Left lung (tissue), 10 donors: ENCODE data around the gene SPRY4. TPM values are rescaled to one million over a fixed set of nuclear protein-coding genes. Genes with fewer than 3 reads are reported as not detected.

Source experiments
- ATAC-seq: fragments of 200-7000 bp; cut with Tn5 transposase; one replicate; pipeline ENCODE4 v1.9.1; 2020; ENCODE audit warnings: moderate library complexity
- DNase-seq, 4 donors: peaks; one replicate each; pipeline ENCODE4 v3.0.0-alpha.2; 2013 to 2020
- H3K27ac ChIP-seq, 2 donors: fragments of 200-600 bp; sonication (generic) in 1 of 2; one replicate each; pipeline versions ENCODE4 v1.5.0 to v1.8.0; 2020 to 2021
- H3K27me3 ChIP-seq, 2 donors: fragments of 200-600 bp; sonication (generic) in 1 of 2; one replicate each; pipeline versions ENCODE4 v1.5.0 to v1.8.0; 2020 to 2021
- H3K36me3 ChIP-seq, 2 donors: fragments of 200-600 bp; sonication (generic) in 1 of 2; one replicate each; pipeline versions ENCODE4 v1.5.0 to v1.8.0; 2020 to 2021
- H3K4me1 ChIP-seq, 2 donors: fragments of 200-600 bp; one replicate each; pipeline ENCODE4 v1.8.0; 2021
- H3K4me3 ChIP-seq, 2 donors: fragments of 200-600 bp; sonication (generic) in 1 of 2; one replicate each; pipeline versions ENCODE4 v1.5.0 to v1.8.0; 2020 to 2021; ENCODE audit warnings: mild to moderate bottlenecking in 1 of 2
- H3K9me3 ChIP-seq, 2 donors: fragments of 200-600 bp; sonication (generic) in 1 of 2; one replicate each; pipeline versions ENCODE4 v1.5.0 to v1.8.0; 2020 to 2021
- intact Hi-C, 2 donors: fragments of 100-400 bp; cut with DNase I; formaldehyde crosslinking; loops; one replicate each; pipeline versions ENCODE4 v1.11.2 to v1.14.2; 2022
- polyA plus RNA-seq, 6 donors: library from polyadenylated mRNA; unstranded; fragments of 120-200 nt; gene quantifications; one replicate each; pipeline ENCODE4 v1.2.1, GENCODE V29; 2013; ENCODE audit not compliant: insufficient read length in 6 of 6
- total RNA-seq, 2 donors: library from RNA; stranded (reverse); fragmentation: NEBNext Ultra II Directional; extraction: Animal tissue kit (Norgen Biotek cat#: 25700); gene quantifications; one replicate each; pipeline ENCODE4 v1.2.1, GENCODE V29; 2021
- TF ChIP-seq, protein P1 (sequence below), 2 donors: fragments of 200-600 bp; sonication (generic) in 1 of 2; IDR thresholded peaks; one replicate each; pipeline versions ENCODE4 v1.5.0 to v1.8.0; 2021; ENCODE audit warnings: antibody characterized with exemption in 2 of 2
- donor health status: DM: no; HTN: yes; CAD: no.
- donor health status: DM: no; HTN: no; CAD: no.

The SPRY4 gene
- total and polyA plus RNA-seq, 8 donors = 28.9 to 56.5 (median 45.9) TPM

DNA sequence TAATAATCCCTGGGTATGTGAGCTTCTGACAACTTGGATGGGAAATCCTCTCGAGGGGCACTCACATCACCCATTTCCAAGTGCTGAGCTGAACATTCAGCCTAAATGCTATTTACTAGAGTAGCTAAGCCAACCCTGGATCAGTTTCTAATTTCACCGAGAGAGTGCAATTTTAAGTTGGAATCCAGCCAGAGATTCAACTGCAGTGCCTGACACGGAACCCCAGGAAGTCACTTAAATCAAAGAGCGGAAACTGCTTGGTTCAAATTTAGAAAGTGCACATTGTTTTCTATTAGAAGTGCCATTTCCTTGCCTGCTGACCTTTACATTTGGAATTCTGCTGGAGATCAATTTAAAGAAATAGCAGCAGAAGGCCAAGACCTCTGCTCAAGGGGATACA, 8.8 kb downstream of the SPRY4 start:
- no peak for ATAC-seq
- H3K4me1 ChIP-seq = peaks cover 53 to 84% of the 10 kb centered on the region in 2 donors
- TF ChIP-seq, protein P1, sequence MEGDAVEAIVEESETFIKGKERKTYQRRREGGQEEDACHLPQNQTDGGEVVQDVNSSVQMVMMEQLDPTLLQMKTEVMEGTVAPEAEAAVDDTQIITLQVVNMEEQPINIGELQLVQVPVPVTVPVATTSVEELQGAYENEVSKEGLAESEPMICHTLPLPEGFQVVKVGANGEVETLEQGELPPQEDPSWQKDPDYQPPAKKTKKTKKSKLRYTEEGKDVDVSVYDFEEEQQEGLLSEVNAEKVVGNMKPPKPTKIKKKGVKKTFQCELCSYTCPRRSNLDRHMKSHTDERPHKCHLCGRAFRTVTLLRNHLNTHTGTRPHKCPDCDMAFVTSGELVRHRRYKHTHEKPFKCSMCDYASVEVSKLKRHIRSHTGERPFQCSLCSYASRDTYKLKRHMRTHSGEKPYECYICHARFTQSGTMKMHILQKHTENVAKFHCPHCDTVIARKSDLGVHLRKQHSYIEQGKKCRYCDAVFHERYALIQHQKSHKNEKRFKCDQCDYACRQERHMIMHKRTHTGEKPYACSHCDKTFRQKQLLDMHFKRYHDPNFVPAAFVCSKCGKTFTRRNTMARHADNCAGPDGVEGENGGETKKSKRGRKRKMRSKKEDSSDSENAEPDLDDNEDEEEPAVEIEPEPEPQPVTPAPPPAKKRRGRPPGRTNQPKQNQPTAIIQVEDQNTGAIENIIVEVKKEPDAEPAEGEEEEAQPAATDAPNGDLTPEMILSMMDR (IDR thresholded peaks at IDR 0.05) = no peak
- peaks cover 0 to 27% of the 10 kb centered on the region in 2 donors for H3K36me3 ChIP-seq
- peak in 2 of 4 donors; percentile 53 to 75 for DNase-seq
- H3K9me3 ChIP-seq = no peaks in the 10 kb centered on the region
- intact Hi-C loops = no loop called here
- H3K27ac ChIP-seq = peak overlapping the region in 1 of 2 donors; percentile 60
- H3K4me3 ChIP-seq = no peak overlapping the region
- H3K27me3 ChIP-seq = peaks cover 0 to 19% of the 10 kb centered on the region in 2 donors

DNA sequence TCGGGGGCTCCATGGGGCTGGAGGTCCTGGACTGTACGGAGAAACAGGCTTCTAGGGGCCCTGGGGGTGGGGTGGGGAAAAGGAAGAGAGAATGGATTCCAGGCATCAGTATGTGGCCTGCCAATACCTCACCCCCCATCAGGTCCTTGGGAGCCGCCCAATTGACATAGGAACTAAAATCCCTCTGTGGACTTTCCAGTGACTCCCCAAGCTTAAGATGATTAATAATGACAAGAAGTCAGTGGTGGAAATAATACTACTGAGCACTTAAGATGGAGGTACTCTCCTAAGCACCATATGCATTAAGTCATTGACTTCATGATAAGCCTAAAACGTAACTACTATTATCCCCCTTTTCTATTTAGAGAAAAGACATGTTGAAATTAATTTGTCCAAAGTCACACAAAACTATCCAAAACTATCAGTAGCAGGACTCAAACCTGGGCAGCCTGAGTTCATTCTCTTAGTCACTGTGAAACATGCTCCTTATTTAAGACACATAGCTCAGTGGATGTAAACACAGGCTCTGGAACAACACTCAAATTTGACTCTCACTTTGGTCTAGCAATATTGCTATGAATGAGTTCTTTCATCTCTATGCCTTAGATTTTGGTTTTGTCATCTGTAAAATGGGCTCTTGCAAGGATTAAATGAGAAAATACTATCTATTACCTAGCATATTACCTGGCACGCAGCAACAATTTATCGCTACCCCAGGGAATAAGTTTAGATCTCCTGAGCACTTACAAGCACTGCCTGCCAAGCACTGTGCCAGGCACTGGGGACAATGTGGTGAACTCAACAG, 9.5 kb downstream of the SPRY4 start:
- Histone ChIP-seq H3K36me3 (peaks cover 0 to 34% of the 10 kb centered on the region in 2 donors), H3K4me1 (peaks cover 47 to 77% of the 10 kb centered on the region in 2 donors), H3K4me3 (no peak overlapping the region), H3K27ac (peak overlapping the region in 1 of 2 donors; percentile 36), H3K27me3 (peaks cover 0 to 12% of the 10 kb centered on the region in 2 donors), H3K9me3 (no peaks in the 10 kb centered on the region)
- ATAC-seq (no peak), DNase-seq (no peak)
- TF ChIP-seq, protein P1 (IDR thresholded peaks at IDR 0.05) = no peak
- intact Hi-C loops = no loop called here

DNA sequence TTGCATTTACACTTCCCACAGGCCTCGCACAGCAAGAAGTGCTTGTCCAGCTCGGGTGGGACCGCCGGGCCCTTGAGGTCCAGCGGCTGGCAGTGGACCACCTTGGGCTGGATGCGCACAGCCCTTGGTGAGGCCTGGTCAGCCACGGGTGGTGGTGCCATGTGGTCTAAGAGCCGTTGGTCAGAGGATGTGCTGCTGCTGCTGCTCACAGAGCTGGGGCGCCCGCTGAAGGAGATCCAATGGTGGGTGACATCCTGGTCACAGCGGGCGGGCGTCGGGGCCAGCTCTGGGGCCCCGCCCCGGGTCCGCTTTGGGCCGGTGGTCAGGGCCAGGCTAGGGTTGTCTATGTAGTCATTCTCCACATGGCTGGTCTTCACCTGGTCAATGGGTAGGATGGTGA, 10.2 kb downstream of the SPRY4 start:
- Histone ChIP-seq H3K36me3 (peaks cover 0 to 38% of the 10 kb centered on the region in 2 donors), H3K4me3 (no peak overlapping the region), H3K9me3 (no peaks in the 10 kb centered on the region), H3K27ac (peak overlapping the region in 1 of 2 donors; percentile 23), H3K4me1 (peaks cover 40 to 70% of the 10 kb centered on the region in 2 donors), H3K27me3 (peaks cover 0 to 6% of the 10 kb centered on the region in 2 donors)
- DNase-seq = no peak
- intact Hi-C loops = no loop called here
- TF ChIP-seq, protein P1 (IDR thresholded peaks at IDR 0.05) = no peak
- no peak for ATAC-seq

DNA sequence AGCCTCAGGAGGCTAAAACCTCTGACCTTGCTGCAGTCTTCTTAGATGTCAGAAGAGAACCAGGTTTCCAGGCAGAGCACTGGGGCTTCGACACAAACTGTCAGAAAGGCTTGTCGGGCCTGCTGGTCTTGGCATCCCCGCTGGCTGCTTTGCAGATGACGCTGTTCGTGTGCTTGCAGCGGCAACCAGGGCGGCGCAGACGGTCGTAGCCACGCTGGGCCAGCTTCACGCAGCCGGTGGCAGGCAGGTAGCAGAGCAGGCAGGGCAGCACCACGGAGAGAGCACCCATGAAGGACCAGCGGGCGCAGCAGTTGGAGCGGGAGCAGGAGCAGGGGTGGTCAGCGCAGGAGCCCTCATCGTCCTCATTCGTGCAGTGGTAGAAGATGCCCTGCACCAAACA, 10.7 kb downstream of the SPRY4 start:
- no peaks in the 10 kb centered on the region for H3K9me3 ChIP-seq
- no peak for ATAC-seq
- H3K36me3 ChIP-seq = peaks cover 0 to 38% of the 10 kb centered on the region in 2 donors
- peak overlapping the region in 1 of 2 donors; percentile 23 for H3K27ac ChIP-seq
- DNase-seq = no peak
- H3K27me3 ChIP-seq = peaks cover 0 to under 1% of the 10 kb centered on the region in 2 donors
- H3K4me1 ChIP-seq = peaks cover 36 to 65% of the 10 kb centered on the region in 2 donors
- no peak overlapping the region for H3K4me3 ChIP-seq
- intact Hi-C loops = no loop called here
- TF ChIP-seq, protein P1 (IDR thresholded peaks at IDR 0.05) = no peak

DNA sequence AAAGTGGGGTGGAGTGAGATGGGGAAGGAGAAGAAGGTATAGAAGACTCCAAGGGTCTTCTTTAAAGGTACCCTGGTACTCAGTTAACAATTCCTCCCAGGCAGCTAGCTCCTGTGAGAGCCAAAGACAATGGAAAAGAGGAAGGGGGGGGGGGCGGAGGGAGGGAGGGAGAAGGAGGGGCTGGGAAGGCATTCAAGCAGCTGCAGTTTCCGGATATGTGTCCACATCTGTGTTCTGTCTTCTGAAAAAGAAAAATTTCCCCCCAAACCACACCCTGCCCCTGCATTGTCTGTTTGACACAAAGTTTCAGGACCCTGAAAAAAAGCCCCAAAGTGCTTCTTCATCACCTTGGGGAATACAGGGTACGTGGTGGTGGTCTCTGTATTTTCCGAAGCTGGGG, 11.1 kb downstream of the SPRY4 start:
- H3K36me3 ChIP-seq = peaks cover 0 to 38% of the 10 kb centered on the region in 2 donors
- H3K27ac ChIP-seq = peak overlapping the region in 1 of 2 donors; percentile 23
- intact Hi-C loops = no loop called here
- no peak overlapping the region for H3K4me3 ChIP-seq
- ATAC-seq = no peak
- DNase-seq = no peak
- H3K27me3 ChIP-seq = no peaks in the 10 kb centered on the region
- peaks cover 31 to 61% of the 10 kb centered on the region in 2 donors for H3K4me1 ChIP-seq
- no peaks in the 10 kb centered on the region for H3K9me3 ChIP-seq
- TF ChIP-seq, protein P1 (IDR thresholded peaks at IDR 0.05) = no peak
